KMS-11 (cell line): Measurements from ENCODE around the gene NFKBIB.

Source experiments
- H2AFZ ChIP-seq: fragments of 200-600 bp; sonication (generic); 2 replicates; pipeline ENCODE4 v1.6.1; 2016; ENCODE audit warnings: antibody characterized with exemption, mixed run types, low read depth
- H3K27ac ChIP-seq: fragments of 200-600 bp; sonication (generic); 2 replicates; pipeline ENCODE4 v1.6.1; 2016; ENCODE audit warnings: mild to moderate bottlenecking, mixed run types
- H3K27me3 ChIP-seq: fragments of 200-600 bp; sonication (generic); 2 replicates; pipeline ENCODE4 v1.6.1; 2017; ENCODE audit warnings: mild to moderate bottlenecking, low read depth, mixed run types, moderate library complexity; ENCODE audit not compliant: insufficient read depth
- H3K36me3 ChIP-seq: fragments of 200-600 bp; sonication (generic); 2 replicates; pipeline ENCODE4 v1.6.1; 2017; ENCODE audit warnings: mild to moderate bottlenecking, mixed run types; ENCODE audit not compliant: insufficient read depth
- H3K4me1 ChIP-seq: fragments of 200-600 bp; sonication (generic); 2 replicates; pipeline ENCODE4 v1.6.1; 2016; ENCODE audit warnings: mild to moderate bottlenecking, low read depth, mixed run types; ENCODE audit not compliant: poor library complexity, severe bottlenecking
- H3K4me2 ChIP-seq: fragments of 200-600 bp; sonication (generic); 2 replicates; pipeline ENCODE4 v1.7.0; 2016; ENCODE audit warnings: mild to moderate bottlenecking, mixed run types
- H3K4me3 ChIP-seq: fragments of 200-600 bp; sonication (generic); IDR thresholded peaks from 2 replicates; pipeline ENCODE4 v1.6.1; 2017; ENCODE audit warnings: low read depth, low read length, mixed read lengths; ENCODE audit not compliant: insufficient read depth
- H3K79me2 ChIP-seq: fragments of 200-600 bp; sonication (generic); 2 replicates; pipeline ENCODE4 v1.6.1; 2016; ENCODE audit warnings: low read depth, mixed run types; ENCODE audit not compliant: insufficient read depth
- H3K9ac ChIP-seq: fragments of 200-600 bp; sonication (generic); 2 replicates; pipeline ENCODE4 v1.6.1; 2016; ENCODE audit warnings: mild to moderate bottlenecking, mixed run types
- H4K20me1 ChIP-seq: fragments of 200-600 bp; sonication (generic); 2 replicates; pipeline ENCODE4 v1.6.1; 2016; ENCODE audit warnings: mild to moderate bottlenecking, mixed run types; ENCODE audit not compliant: insufficient read depth
- TF ChIP-seq, protein P1 (sequence below): fragments of 200-600 bp; sonication (generic); conservative IDR thresholded peaks from 2 replicates; pipeline ENCODE4 v1.6.1; 2017; ENCODE audit warnings: low read depth, mild to moderate bottlenecking, antibody characterized with exemption, low read length, moderate library complexity, mixed read lengths

Gene NFKBIB

DNA sequence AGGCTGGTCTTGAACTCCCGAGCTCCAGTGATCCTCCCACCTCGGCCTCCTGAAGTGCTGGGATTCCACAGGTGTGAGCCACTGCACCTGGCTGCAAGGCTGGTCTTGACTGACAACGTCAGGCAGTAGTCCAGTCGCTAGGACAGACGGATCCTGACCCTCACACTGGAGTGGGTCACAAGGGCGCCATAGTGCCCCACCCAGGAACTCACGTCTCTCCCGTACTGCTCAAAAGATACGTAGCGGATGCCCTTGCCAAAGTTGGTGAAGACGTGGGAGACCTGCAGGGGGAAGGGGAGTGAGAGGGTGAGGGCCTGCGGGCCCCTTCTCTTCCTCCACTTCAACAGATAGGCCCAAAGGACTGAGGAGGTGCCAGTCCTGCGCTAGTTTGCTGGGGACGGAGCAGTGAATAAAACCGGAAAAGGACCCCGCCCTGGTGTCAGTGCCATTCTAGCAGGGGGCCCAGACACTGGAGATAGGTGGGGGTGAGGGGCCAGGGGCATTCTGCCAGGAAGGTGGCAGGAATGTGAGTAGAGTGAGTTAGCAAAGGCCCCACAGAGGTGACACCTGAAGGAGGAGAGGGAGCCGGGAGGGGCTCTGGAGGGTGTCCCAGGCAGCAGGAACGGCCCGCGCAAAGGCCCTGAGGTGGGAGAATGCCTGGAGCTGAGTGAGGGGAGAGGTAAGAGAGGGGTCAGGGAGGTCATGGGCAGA, 42.9 kb downstream of the NFKBIB start:
- Histone ChIP-seq H2AFZ (no peak overlapping the region), H3K36me3 (no peaks in the 10 kb centered on the region), H3K4me2 (no peak overlapping the region), H3K27ac (no peak overlapping the region), H3K4me3 (no peak overlapping the region), H4K20me1 (no peaks in the 10 kb centered on the region), H3K9ac (no peak overlapping the region), H3K79me2 (no peaks in the 10 kb centered on the region), H3K27me3 (peaks cover 12% of the 10 kb centered on the region; the same call in 1 of the 2 replicates), H3K4me1 (no peaks in the 10 kb centered on the region)
- TF ChIP-seq, protein P1, sequence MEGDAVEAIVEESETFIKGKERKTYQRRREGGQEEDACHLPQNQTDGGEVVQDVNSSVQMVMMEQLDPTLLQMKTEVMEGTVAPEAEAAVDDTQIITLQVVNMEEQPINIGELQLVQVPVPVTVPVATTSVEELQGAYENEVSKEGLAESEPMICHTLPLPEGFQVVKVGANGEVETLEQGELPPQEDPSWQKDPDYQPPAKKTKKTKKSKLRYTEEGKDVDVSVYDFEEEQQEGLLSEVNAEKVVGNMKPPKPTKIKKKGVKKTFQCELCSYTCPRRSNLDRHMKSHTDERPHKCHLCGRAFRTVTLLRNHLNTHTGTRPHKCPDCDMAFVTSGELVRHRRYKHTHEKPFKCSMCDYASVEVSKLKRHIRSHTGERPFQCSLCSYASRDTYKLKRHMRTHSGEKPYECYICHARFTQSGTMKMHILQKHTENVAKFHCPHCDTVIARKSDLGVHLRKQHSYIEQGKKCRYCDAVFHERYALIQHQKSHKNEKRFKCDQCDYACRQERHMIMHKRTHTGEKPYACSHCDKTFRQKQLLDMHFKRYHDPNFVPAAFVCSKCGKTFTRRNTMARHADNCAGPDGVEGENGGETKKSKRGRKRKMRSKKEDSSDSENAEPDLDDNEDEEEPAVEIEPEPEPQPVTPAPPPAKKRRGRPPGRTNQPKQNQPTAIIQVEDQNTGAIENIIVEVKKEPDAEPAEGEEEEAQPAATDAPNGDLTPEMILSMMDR = no peak

DNA sequence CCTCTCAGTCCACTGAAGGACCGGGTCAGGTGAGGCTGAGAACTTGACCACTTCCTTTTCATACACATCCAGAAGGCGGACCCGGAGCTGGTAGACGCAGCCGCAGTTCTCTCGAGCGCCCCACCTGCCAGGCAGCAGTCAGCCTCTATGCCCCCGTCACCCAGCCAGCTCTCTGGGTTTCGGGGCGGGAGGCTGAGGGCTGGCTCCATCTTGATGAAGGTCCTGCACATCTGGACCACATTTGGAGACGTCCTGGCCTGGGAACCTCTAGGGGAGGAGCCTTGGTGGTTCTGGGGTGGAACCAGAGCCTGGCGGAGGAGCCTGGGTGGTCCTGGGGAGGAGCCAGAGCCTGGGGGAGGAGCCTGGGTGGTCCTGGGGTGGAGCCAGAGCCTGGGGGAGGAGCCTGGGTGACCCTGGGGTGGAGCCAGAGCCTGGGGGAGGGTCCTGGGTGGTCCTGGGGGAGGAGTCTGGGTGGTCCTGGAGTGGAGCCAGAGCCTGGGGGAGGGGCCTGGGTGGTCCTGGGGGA, 45.3 kb downstream of the NFKBIB start:
- no peaks in the 10 kb centered on the region for H4K20me1 ChIP-seq
- peaks cover 17% of the 10 kb centered on the region; the same call in 1 of the 2 replicates for H3K27me3 ChIP-seq
- H2AFZ ChIP-seq = no peak overlapping the region
- H3K4me2 ChIP-seq = no peak overlapping the region
- no peaks in the 10 kb centered on the region for H3K4me1 ChIP-seq
- no peak overlapping the region for H3K9ac ChIP-seq
- TF ChIP-seq, protein P1 = no peak
- H3K36me3 ChIP-seq = no peaks in the 10 kb centered on the region
- H3K27ac ChIP-seq = no peak overlapping the region
- H3K4me3 ChIP-seq = no peak overlapping the region
- no peaks in the 10 kb centered on the region for H3K79me2 ChIP-seq

DNA sequence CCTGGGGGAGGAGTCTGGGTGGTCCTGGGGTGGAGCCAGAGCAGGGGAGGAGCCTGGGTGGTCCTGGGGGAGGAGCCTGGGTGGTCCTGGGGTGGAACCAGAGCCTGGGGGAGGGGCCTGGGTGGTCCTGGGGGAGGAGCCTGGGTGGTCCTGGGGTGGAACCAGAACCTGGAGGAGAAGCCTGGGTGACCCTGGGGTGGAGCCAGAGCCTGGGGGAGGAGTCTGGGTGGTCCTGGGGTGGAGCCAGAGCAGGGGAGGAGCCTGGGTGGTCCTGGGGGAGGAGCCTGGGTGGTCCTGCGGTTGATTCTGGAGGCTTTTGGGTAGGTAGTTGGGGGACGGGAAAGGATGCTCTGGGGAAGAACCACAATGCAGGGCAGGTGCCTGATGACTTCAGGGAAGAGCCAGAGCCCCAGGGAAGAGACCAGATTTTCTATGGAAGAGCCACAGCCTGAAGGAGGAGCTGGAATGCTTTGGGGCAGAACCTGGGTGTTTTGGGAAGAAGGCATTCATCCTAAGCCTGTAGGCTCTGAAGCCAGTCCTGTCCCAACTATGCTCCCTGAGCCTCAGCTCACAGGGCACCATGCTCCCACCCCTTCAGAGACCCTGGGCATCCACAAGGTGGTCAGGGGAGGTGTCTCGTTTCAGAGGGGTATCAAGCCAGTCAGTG, 45.9 kb downstream of the NFKBIB start:
- Histone ChIP-seq H3K27ac (no peak overlapping the region), H3K4me3 (no peak overlapping the region)
- TF ChIP-seq, protein P1 = no peak

DNA sequence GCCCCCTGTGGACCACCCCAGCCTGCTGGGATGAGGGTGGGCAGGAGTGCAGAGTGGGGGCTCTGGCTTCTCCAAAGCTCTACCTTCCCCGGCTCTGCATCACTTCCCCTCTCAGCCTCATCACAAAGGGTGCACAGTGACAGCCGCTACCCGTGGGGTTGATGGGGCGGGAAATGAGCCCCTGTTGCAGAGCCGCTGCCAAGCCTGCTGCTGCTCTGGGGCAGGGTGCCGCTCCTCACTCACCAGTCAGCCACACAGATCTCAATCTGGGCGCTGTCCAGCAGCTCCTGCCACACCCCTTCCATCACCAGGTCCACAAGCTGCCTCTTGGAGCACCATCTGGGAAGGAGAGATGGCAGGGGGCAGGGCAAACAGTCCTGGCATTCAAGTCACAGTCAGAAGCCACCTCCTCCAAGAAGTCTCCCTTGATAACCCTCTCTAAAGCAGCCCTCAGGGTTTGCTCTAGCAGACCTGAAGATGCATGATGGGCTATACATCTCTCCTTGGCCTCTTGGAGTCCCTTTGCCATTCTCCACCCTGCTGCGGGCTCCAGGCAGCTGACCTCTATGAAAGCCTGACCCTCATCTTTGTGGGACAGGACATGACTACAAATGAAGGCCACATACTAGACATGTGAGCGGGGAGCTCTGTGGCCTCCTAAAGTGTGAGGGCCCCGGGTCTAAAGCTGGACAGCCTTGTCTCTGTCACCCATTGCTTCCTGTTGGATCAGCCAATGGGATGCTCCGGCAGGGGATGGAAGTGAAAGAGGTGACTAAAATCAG, 46.7 kb downstream of the NFKBIB start:
- H3K36me3 ChIP-seq = no peaks in the 10 kb centered on the region

More for the DNA sequence above, 45.9 kb downstream of the NFKBIB start:
- Histone ChIP-seq H3K4me2 (no peak overlapping the region), H3K27me3 (peaks cover 17% of the 10 kb centered on the region; the same call in 1 of the 2 replicates), H3K36me3 (no peaks in the 10 kb centered on the region), H3K79me2 (no peaks in the 10 kb centered on the region), H3K4me1 (no peaks in the 10 kb centered on the region), H2AFZ (no peak overlapping the region), H3K9ac (no peak overlapping the region), H4K20me1 (no peaks in the 10 kb centered on the region)

More for the DNA sequence above, 46.7 kb downstream of the NFKBIB start:
- H3K4me3 ChIP-seq = no peak overlapping the region
- no peak overlapping the region for H3K27ac ChIP-seq
- no peak overlapping the region for H3K4me2 ChIP-seq
- H2AFZ ChIP-seq = no peak overlapping the region
- no peaks in the 10 kb centered on the region for H4K20me1 ChIP-seq
- H3K27me3 ChIP-seq = peaks cover 17% of the 10 kb centered on the region; the same call in 1 of the 2 replicates
- TF ChIP-seq, protein P1 = no peak
- H3K4me1 ChIP-seq = no peaks in the 10 kb centered on the region
- H3K9ac ChIP-seq = no peak overlapping the region
- H3K79me2 ChIP-seq = no peaks in the 10 kb centered on the region
